Astrocyte (in vitro differentiated cells and primary cell): ENCODE measurements around the gene NEB. TPM values are rescaled to one million over a fixed set of nuclear protein-coding genes. Genes with fewer than 3 reads are reported as not detected.

Source experiments
- DNase-seq: peaks from one replicate; pipeline ENCODE4 v3.0.0-alpha.2; 2010; ENCODE audit warnings: low read depth
- FAIRE-seq: peaks from 2 replicates; lab custom pipeline; 2011; peaks lifted over from hg19 to GRCh38; lab: Jason Lieb, UNC
- H2AFZ ChIP-seq: 2 replicates; pipeline ENCODE4 v1.6.0; 2012; ENCODE audit warnings: low read depth, low read length, inconsistent platforms
- H3K27ac ChIP-seq: 2 replicates; pipeline ENCODE4 v1.5.1; 2011; ENCODE audit warnings: low read depth, low read length, inconsistent platforms
- H3K27me3 ChIP-seq: 2 replicates; pipeline ENCODE4 v1.6.0; 2011; ENCODE audit warnings: low read length, inconsistent platforms; ENCODE audit not compliant: insufficient read depth
- H3K36me3 ChIP-seq: 2 replicates; pipeline ENCODE4 v1.5.1; 2011; ENCODE audit warnings: low read length, inconsistent platforms; ENCODE audit not compliant: insufficient read depth
- H3K4me1 ChIP-seq: 2 replicates; pipeline ENCODE4 v1.5.1; 2011; ENCODE audit warnings: low read length, inconsistent platforms; ENCODE audit not compliant: insufficient read depth
- H3K4me2 ChIP-seq: 2 replicates; pipeline ENCODE4 v1.6.0; 2012; ENCODE audit warnings: low read length, inconsistent platforms
- H3K4me3 ChIP-seq: 2 replicates; pipeline ENCODE4 v1.5.1; 2011; ENCODE audit warnings: low read depth, mild to moderate bottlenecking, low read length, inconsistent platforms; ENCODE audit not compliant: insufficient read depth
- H3K79me2 ChIP-seq: 2 replicates; pipeline ENCODE4 v1.6.0; 2012; ENCODE audit warnings: mild to moderate bottlenecking, low read length, inconsistent platforms; ENCODE audit not compliant: insufficient read depth
- H3K9ac ChIP-seq: 2 replicates; pipeline ENCODE4 v1.6.0; 2012; ENCODE audit warnings: mild to moderate bottlenecking, low read length, inconsistent platforms
- H3K9me3 ChIP-seq: 2 replicates; pipeline ENCODE4 v1.5.1; 2012; ENCODE audit warnings: low read depth, mild to moderate bottlenecking, low read length, inconsistent platforms; ENCODE audit not compliant: insufficient read depth
- H4K20me1 ChIP-seq: 2 replicates; pipeline ENCODE4 v1.6.0; 2012; ENCODE audit warnings: low read length, inconsistent platforms; ENCODE audit not compliant: insufficient read depth
- H3K27ac Mint-ChIP-seq: one replicate; pipeline ENCODE4 v1.8.0; 2021; ENCODE audit warnings: mild to moderate bottlenecking, mixed read lengths; ENCODE audit not compliant: unreplicated experiment
- H3K27me3 Mint-ChIP-seq: one replicate; pipeline ENCODE4 v1.8.0; 2021; ENCODE audit warnings: low read depth, mixed read lengths; ENCODE audit not compliant: unreplicated experiment
- H3K36me3 Mint-ChIP-seq: one replicate; pipeline ENCODE4 v1.8.0; 2021; ENCODE audit warnings: low read depth, mixed read lengths; ENCODE audit not compliant: unreplicated experiment
- H3K4me1 Mint-ChIP-seq: one replicate; pipeline ENCODE4 v1.8.0; 2021; ENCODE audit warnings: low read depth, mixed read lengths; ENCODE audit not compliant: unreplicated experiment
- H3K4me3 Mint-ChIP-seq: one replicate; pipeline ENCODE4 v1.8.0; 2021; ENCODE audit warnings: mild to moderate bottlenecking, moderate library complexity, mixed read lengths; ENCODE audit not compliant: unreplicated experiment
- H3K9me3 Mint-ChIP-seq: one replicate; pipeline ENCODE4 v1.8.0; 2021; ENCODE audit warnings: mild to moderate bottlenecking, mixed read lengths; ENCODE audit not compliant: unreplicated experiment
- CTCF ChIP-seq: IDR thresholded peaks from 2 replicates; pipeline ENCODE4 v1.5.1; 2011; ENCODE audit warnings: low read depth, mild to moderate bottlenecking, inconsistent platforms, low read length, moderate library complexity; ENCODE audit not compliant: insufficient read depth
- EZH2 ChIP-seq: IDR thresholded peaks from 2 replicates; pipeline ENCODE4 v1.6.1; 2012; ENCODE audit warnings: mild to moderate bottlenecking, low read length, inconsistent platforms; ENCODE audit not compliant: insufficient read depth
- total RNA-seq: library from RNA; stranded (reverse); gene quantifications from 2 replicates; pipeline ENCODE4 v1.2.1, GENCODE V29; 2021

NEB gene
- total RNA-seq, 1 donor from 2014 or later, result 0.82 TPM

GRCh38 chr2:151728804-151729414, 5.4 kb downstream of the NEB start:
- H3K27ac Mint-ChIP-seq, result no peak overlapping the region
- DNase-seq, result no peak
- Histone ChIP-seq H3K4me1 (no peaks in the 10 kb centered on the region), H3K9ac (no peak overlapping the region), H4K20me1 (no peaks in the 10 kb centered on the region), H3K9me3 (no peaks in the 10 kb centered on the region), H3K4me3 (no peak overlapping the region), H3K27ac (no peak overlapping the region), H3K27me3 (no peaks in the 10 kb centered on the region), H2AFZ (no peak overlapping the region), H3K36me3 (no peaks in the 10 kb centered on the region), H3K79me2 (no peaks in the 10 kb centered on the region), H3K4me2 (no peak overlapping the region)
- H3K4me1 Mint-ChIP-seq, result peaks cover 8% of the 10 kb centered on the region
- no peak overlapping the region for H3K4me3 Mint-ChIP-seq
- no peak for TF ChIP-seq CTCF
- no peak for TF ChIP-seq EZH2
- no peaks in the 10 kb centered on the region for H3K27me3 Mint-ChIP-seq
- peaks cover 2% of the 10 kb centered on the region for H3K36me3 Mint-ChIP-seq
- no peaks in the 10 kb centered on the region for H3K9me3 Mint-ChIP-seq
- no peak for FAIRE-seq

- Mint-ChIP-seq H3K27ac (no peak overlapping the region), H3K27me3 (no peaks in the 10 kb centered on the region), H3K9me3 (no peaks in the 10 kb centered on the region), H3K36me3 (peaks cover 3% of the 10 kb centered on the region), H3K4me1 (peaks cover 8% of the 10 kb centered on the region), H3K4me3 (no peak overlapping the region)
- Histone ChIP-seq H3K4me3 (no peak overlapping the region), H3K36me3 (no peaks in the 10 kb centered on the region), H3K27ac (no peak overlapping the region), H3K9ac (no peak overlapping the region), H3K4me2 (no peak overlapping the region), H3K27me3 (no peaks in the 10 kb centered on the region), H4K20me1 (no peaks in the 10 kb centered on the region), H2AFZ (no peak overlapping the region), H3K79me2 (no peaks in the 10 kb centered on the region), H3K9me3 (no peaks in the 10 kb centered on the region), H3K4me1 (no peaks in the 10 kb centered on the region)
- FAIRE-seq (no peak), DNase-seq (no peak)
- no peak for TF ChIP-seq EZH2
- no peak for TF ChIP-seq CTCF
These were observed 6.4 kb downstream of the NEB start for GRCh38 chr2:151727593-151728552.
